Measurements from ENCODE around the gene DUSP10.

GRCh38 chr1:221732052-221732451, 9.8 kb downstream of the DUSP10 start:
- no peak for TF ChIP-seq CTCF (conservative IDR thresholded peaks at IDR 0.05; ENCODE audit: low read length)
- no peak for TF ChIP-seq EZH2phosphoT487 (IDR thresholded peaks at IDR 0.05; ENCODE audit: borderline replicate concordance, low read depth, low read length)

Data from OCI-LY7 (cell line).